ENCODE results near the gene RGL3.
"Not testable (repeated sequence)": the region's sequence is repeated elsewhere in the genome, so short reads cannot be mapped to it uniquely, and the experiment has no call there.

RGL3 gene

DNA sequence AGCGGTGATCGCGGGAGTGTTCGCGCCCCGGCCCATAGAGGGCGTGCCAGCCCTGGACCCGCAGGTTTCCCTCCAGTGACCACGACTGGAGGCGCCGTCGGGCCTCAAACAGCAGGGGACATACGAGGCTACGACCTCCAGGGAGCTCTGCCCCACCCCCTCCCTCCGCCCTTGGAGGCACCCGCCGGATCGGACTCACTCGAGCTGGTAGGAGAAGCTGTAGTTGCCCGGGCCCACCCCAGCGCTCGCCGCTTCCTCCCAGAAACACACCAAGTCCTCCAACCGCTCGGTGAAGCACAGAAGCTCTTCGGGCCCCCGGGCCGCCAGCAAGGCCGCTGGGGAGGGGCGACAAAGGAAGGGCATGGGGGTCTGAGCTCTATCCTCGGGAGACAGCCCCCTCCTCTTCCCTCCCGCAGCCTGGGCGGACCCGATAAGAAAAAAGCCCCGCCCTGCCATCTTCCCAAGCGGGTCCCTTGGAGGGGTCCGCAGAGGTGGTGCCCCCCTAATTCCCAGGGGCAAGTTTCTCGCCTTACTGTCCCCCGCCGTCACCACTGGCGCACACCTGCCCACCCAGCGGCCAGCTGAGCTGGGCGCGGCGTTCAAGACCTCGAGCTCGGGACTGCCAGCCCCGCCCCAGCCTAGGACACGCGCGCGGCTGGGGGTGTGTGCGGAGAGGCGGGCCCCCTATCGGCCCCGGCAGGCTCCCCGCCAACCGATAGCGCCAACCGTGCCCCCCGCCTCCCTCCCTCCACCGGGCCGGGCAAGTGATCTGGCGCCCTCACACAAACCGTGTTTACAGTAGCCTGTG is 36.0 kb downstream of the RGL3 start:
- peak in 1 of 2 donors; percentile 24 for DNase-seq (ENCODE audit: low read depth in 2 of 2)

DNA sequence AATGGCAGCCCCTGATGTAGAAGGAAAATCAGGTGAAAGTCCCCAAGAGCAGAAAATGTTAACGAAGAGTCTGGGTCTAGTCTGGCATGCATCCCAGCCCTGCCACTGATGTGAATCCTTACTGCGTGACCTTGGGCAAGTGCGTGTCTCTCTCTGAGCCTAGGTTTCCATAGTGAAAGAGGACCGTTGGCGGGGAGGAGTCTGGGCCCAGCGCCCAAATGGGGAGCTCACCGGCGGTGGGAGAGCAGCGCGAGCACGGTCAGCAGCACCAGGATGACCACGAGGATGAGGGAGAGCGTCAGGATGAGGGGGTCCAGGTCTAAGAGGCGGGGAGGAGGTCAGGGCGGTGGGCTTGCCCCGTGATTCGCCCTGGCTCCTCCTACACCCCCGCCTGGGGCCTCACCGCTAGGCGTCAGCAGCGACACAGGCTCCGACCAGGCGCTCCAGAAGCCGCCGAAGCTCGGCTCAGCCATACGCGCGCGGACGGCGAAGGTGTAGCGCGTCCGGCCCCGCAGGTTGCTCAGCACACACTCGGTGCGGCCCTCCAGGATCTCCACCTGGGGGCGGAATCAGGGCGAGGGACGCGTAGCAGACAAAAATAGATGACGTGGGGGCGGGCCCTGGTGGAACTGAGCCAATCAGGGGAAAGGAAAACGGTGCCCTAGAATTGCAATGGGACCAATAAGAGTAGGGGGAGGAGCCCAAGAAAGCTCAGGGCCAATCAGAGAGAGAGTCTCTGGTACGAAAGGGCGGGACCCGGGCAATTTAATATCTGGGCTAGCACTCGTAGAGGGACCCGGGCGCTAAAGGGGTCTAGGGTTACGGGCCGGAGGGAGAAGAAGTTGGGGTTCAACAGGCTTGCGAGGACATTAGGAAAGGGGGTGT is 38.2 kb downstream of the RGL3 start:
- peak; percentile 92 to 95 for DNase-seq (ENCODE audit: low read depth in 2 of 2)

DNA sequence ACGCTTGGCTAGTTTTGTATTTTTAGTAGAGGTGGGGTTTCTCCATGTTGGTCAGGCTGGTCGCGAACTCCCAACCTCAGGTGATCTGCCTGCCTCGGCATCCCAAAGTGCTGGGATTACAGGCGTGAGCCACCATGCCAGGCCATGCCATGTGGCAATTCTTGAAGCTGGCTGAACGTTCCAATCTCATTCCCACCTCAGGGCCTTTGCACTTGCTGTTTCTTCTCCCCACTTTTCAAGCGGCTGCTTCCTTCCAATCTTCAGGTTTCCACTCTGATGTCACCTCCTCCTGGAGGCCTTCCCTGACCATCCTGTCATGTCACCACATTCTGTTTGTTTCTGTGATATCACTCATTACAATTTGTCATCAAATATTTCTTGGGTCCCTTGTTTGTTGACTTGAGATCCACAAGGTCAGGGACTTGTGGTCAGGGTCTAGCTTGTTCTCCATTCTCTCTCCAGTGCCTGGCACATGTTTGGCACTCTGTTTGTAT is 39.2 kb downstream of the RGL3 start:
- no peak for DNase-seq (ENCODE audit: low read depth in 2 of 2)

DNA sequence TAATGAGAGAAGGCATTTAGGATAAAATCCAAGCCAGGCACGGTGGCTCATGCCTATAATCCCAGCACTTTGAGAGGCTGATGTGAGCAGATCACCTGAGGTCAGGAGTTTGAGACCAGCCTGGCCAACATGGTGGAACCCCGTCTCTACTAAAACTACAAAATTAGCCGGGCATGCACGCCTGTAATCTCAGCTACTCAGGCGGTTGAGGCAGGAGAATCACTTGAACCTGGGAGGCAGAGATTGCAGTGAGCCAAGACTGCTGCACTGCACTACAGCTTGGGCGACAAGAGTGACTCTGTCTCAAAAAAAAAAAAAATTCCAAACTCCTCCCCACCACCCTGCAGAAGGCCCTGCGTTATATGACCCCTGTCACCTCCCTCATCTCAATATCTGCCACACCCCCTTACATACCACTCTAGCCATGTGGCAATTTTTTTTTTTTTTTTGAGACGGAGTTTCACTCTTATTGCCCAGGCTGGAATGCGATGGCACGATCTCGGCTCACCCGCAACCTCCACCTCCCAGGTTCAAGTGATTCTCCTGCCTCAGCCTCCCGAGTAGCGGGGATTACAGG is 39.8 kb downstream of the RGL3 start:
- not testable (repeated sequence) for DNase-seq (ENCODE audit: low read depth in 2 of 2)

DNA sequence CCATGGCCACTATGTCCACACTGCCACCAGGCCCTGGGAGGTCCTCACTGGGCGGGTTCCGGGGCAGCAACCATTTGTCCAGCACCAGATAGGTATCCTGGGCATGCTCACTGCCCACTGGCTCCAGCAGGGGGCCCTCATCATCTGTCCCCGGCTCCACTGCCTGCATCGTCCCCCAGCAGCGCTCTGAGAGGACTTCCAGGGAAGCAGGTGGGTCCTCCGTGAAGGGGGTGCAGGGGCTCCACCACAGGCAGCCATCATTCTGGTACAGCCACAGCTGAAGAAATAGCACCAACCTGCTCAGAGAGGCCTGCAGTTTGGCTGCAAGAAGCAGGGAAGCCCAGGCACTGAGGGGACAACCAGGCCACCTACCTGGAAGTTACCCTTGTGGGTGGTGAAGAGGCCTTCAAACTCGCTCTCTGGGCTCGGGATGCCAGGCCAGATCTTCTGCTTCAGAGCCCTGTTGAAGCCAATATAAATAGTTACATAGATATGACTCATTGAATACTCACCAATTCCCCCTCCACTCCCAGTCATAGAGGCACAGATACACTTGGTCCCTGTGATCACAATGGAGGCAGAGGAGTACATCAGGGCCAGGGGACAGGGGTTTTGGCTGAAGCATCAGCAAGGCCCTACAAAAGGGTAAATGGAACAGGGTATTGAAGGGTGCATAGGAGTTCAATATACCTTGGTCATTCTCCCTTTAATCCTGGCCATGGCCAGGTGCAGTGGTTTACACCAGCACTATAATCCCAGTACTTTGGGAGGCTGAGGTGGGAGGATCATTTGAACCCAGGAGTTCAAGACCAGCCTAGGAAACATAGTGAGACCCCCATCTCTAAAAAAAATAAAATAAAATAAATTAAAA is 40.6 kb downstream of the RGL3 start:
- no peak for DNase-seq (ENCODE audit: low read depth in 2 of 2)

DNA sequence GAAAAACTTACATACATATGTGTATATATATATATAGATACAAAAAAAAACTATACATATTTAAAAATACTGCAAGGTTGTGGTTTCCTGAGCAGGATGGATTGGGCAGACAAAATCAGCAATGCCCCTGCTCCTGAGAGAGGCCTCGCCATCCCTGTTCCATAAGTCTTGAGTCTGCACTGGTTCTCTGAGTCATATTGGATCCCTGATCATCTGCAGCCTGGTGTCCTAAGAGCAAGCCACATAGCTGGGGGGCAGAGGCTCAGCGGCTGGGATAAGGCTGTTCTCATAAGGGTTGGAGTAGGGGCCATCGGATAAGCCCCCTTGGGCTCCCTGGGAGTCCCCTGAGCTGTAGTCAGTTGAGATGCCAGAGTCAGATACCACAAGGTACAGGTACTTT is 41.4 kb downstream of the RGL3 start:
- no peak for DNase-seq (ENCODE audit: low read depth in 2 of 2)

DNA sequence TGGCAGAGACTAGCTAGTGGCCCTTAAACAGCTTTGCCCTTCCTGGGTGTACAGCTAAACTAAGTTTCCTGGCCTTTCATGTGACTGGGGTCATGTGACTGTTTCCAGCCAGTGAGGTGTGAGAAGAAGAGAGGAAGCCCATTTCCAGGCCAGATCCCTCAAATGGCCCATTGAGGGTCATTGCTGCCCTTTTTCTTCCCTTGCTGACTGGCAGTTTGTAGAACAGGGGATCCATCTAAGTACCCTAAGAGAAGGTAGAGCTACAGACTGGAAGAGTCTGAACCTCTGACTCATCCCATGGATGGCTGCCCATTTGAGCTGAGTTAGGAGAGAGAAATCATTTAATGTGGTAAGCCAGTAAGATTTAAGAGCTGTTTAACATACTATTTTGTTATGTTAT is 41.9 kb downstream of the RGL3 start:
- no peak for DNase-seq (ENCODE audit: low read depth in 2 of 2)

DNA sequence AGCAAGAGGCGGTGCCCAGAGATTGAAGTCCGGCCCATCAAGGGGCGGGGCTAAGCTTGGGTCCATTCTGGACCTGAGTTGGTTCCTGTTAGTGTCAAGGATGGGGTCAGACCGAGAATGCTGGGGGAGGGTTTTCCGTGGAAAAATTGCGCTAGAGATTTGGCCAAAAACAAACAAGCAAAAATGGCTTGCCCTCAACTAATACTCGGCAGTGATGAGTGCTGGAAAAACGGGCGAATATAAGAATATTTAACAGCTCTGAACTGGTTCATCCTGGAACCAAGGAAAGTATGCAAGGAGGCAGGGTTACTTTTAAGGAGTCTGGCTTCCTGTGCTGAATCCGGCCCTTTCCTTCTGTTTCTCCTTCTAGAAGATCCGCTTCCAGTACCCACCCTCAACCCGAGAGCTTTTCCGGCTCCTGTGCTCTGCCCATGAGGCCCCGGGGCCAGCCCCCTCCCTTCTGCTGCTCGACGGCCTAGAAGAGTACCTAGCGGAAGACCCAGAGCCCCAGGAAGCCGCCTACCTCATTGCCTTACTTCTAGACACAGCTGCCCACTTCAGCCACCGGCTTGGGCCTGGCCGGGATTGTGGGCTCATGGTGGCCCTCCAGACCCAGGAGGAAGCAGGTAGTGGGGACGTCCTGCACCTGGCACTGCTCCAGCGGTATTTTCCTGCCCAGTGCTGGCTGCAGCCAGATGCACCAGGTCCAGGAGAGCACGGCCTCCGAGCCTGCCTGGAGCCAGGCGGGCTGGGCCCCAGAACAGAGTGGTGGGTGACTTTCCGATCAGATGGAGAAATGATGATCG is 43.8 kb downstream of the RGL3 start:
- DNase-seq (ENCODE audit: low read depth in 2 of 2), result peak; percentile 25 to 49

DNA sequence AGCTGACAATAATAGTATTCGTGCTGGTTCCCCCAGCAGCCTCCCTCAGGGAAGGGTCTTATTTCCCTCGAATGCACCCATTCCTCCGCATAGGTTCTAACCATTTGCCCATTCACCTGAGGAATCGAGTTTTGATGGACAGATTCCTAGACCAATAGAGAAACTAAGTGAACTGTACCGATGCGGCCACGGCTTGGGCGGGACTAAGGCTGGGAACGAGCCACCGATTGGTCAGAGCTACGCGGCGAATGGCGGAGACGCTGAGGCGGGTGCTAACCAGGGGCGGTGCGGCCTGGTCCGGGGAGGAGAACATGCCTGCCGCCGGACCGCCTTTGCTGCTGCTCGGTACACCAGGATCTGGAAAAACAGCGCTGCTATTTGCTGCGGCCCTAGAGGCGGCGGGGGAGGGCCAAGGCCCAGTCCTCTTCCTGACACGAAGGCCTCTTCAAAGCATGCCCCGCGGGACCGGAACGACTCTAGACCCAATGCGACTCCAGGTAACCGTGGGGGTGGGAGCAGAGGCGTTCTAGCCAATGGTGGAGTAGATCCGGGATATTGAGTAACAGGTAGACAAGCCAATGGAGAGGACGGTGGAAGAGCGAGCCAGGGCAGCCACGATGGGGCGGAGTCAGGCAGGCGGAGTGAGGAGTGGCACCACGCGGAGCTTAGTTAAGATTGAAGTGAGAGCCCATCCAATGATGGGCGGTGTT is 44.5 kb downstream of the RGL3 start, which contains the start of gene SWSAP1:
Gene SWSAP1 (plus strand): TSS at position 234 of the 710 bp plus-strand sequence. CDS start 15 bp downstream, at position 249.
- DNase-seq (ENCODE audit: low read depth in 2 of 2), result peak; percentile 95 to 97

DNA sequence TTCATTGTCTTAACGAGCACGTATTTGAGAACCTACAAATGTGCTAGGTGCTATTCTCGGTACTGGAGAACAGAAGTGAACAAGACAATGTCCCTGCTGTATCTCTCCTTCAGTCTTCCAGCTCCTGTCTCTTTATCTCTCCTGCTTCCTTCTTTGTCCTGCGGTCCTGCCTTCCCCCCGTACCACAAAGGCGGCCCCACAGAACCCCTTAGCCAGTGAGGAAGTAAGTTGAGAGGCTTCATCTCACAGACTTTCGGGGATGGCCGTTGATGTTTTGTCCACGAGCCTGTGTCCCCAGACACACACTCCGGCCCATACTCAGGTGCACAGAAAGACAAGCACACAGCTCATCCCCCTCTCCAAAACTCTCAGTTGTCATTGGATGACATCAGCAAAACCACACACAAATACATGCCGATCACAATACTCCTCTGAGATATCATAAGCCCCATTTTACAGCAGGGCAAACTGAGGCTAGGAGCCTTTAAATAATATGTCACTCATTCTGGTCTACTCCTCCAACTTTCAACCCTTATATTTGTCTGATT is 45.2 kb downstream of the RGL3 start:
- DNase-seq (ENCODE audit: low read depth in 2 of 2), result no peak

DNA sequence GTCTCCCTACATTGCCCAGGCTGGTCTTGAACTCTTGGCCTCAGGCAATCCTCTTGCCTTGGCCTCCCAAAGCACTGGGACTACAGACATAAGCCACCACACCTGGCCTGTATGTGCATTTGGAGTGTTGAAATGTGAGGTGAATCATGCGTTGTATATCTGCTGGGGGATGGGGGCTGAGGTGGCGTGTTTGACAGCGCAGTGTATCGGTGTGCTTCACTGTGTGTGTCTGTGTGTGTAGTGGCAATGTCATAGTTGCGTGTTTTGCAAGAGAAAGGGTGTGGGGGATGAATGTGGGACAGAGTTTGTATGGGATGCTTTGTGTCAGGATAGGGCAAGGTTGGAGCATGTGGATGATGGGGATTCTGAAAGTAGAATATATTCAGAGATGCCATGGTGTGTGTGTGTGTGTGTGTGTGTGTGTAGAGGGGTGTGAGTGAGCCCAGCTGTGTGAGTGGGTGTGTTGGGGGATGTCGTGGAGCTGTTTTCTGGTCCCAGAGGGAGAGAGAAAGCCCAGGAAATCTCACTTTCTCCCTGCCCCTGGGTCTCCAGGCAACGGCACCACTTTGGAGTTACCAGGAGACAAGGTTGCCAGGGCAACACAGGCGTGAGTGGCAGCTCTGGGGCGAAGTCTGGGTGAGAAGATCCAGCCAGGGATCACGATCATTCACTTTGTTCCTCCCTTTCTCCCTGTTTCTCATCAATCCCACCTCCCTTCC is 45.8 kb downstream of the RGL3 start:
- DNase-seq (ENCODE audit: low read depth in 2 of 2), result no peak

DNA sequence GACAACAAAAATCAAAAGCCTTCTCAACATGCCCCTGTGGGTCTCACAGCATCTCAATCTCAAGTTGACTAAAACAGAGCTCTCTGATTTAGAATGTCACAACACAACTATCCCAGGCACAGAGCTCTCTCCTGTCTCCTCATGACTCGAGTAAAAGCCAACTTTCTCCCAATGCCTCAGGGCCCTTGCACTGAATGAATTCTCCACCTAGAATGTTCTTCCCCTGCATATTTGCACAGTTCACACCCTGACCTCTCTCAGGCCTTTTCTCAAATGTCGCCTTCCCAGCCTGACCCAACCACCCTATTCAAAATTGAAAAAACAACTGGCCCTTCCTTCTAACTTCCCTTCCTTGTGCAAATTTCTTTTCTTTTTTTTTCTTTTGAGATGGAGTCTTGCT is 48.4 kb downstream of the RGL3 start:
- no peak for DNase-seq (ENCODE audit: low read depth in 2 of 2)

DNA sequence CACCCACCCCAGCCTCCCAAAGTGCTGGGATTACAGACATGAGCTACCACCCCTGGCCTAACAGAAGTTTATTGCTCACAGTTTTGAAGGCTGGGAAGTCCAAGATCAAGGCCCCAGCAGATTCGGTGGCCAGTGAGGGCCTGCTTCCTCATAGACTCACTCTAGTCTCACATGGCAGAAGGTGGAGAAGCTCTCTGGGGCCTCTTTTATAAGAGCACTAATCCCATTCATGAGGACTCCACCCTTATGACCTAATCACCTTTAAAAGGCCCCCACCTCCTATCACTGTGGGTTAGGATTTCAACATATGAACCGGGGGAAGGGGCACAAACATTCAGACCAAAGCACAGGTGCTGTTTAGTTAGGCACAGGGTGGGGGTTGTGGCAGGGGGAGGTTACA is 51.6 kb downstream of the RGL3 start:
- no peak for DNase-seq (ENCODE audit: low read depth in 2 of 2)

DNA sequence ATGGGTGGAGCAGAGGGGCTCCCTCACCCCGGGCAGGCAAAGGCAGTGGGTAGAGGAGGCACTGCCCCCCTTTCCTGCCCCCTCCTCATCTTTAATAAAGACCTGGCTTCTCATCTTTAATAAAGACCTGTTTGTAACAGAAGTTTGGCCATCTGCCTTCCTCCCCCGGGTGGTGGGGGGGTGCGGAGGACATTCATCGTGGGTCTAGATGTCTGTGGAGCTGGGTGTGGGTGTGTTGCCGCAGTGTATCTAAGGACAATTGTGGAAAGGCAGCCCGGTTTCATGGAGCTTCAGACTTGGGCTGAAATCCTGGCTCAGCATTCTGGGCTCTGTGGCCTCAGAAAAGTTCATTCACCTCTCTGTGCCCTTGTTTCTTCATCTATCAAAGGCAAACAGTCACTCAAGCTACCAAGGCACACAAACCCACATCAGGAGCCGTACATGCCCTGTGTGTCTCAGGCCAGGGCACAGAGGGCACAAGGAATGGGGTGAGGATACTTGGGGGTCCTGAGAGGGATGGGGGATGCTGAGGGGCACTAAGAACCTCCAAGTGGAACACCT is 53.5 kb downstream of the RGL3 start:
- no peak for DNase-seq (ENCODE audit: low read depth in 2 of 2)

DNA sequence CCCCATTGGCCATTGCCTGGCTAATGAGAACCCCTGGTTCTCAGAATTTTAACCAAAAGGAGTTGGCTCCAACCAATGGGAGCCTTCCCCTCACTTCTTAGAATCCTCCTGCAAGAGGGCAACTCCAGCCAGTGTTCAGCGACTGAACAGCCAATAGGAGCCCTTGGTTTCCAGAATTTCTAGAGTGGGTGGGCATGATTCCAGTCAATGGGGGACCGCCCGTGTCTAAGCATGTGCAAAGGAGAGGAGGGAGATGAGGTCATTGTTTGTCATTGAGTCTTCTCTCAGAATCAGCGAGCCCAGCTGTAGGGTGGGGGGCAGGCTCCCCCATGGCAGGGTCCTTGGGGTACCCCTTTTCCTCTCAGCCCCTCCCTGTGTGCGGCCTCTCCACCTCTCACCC is 54.2 kb downstream of the RGL3 start:
- no peak for DNase-seq (ENCODE audit: low read depth in 2 of 2)

DNA sequence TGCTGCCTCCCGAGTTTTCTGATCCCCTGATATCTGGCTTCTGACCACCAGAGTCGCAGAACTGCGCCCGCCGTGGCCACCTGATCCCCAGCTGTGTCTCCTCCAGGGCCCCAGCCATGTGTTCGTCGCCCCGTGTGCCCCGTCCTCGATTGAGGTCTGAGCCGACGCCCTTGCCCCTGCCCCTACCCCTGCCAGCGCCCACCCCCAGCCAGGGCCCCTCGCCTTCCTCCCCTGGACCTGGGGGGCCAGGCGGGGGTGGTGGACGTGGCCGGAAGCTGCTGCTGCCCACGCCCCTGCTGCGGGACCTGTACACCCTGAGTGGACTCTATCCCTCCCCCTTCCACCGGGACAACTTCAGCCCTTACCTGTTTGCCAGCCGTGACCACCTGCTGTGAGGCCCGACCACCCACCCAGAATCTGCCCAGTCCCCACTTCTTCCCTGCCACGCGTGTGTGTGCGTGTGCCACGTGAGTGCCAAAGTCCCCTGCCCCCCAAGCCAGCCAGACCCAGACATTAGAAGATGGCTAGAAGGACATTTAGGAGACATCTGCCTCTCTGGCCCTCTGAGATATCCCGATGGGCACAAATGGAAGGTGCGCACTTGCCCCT is 54.7 kb downstream of the RGL3 start:
- DNase-seq (ENCODE audit: low read depth in 2 of 2), result no peak

DNA sequence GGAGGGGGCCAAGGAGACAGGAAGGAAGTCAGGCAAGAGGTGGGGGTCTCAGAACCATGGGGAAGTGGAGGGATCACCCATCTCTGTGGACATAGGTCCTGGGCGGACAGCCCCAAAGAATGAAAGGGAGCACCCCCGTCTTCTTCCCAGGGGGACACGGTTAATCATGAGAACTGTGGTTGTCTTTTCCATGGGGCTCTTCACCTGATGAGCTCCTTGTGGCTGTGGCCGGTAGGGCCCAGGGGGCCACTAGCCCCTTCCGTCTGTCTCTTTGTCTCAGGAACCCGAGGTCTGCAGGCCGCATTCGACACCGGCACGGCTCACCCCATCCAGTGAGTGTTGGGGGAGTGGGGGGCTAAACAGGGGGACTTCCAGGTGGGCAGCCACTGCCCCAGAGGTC is 55.2 kb downstream of the RGL3 start:
- no peak for DNase-seq (ENCODE audit: low read depth in 2 of 2)

Measured in stimulated activated CD8-positive, alpha-beta memory T cell treated with anti-CD3 and anti-CD28 coated beads, Interleukin-7, amount 100 ng/mL, for 4 hours (primary cell).